Measurements from ENCODE around the gene ABCB9. TPM values are rescaled to one million over a fixed set of nuclear protein-coding genes. Genes with fewer than 3 reads are reported as not detected.

The ABCB9 gene
- total RNA-seq, 1 donor from 2014 or later: 4.0 TPM

- TF ChIP-seq CTCF (conservative IDR thresholded peaks at IDR 0.05; ENCODE audit: low read depth, low read length): no peak
- no peak for DNase-seq (ENCODE audit: low read depth)
- peak within 1 kb of the TSS; percentile 79 for H3K4me3 ChIP-seq (ENCODE audit: low read depth, low read length)
Observed at GRCh38 chr12:122980183-122981035, 14.1 kb upstream of the ABCB9 start, which contains the start of gene ARL6IP4. Gene ARL6IP4 (plus strand): TSS chr12:122980681. CDS start chr12:122981140, 459 bp downstream.

GRCh38 chr12:122979908-122980182 is 13.6 kb upstream of the ABCB9 start:
- DNase-seq (ENCODE audit: low read depth): no peak
- H3K4me3 ChIP-seq (ENCODE audit: low read depth, low read length): peak overlapping the region; percentile 79
- TF ChIP-seq CTCF (conservative IDR thresholded peaks at IDR 0.05; ENCODE audit: low read depth, low read length): no peak

GRCh38 chr12:122979001-122979907 is 13.0 kb upstream of the ABCB9 start:
- no peak for TF ChIP-seq CTCF (conservative IDR thresholded peaks at IDR 0.05; ENCODE audit: low read depth, low read length)
- no peak for DNase-seq (ENCODE audit: low read depth)
- H3K4me3 ChIP-seq (ENCODE audit: low read depth, low read length): peak overlapping the region; percentile 79

- DNase-seq (ENCODE audit: low read depth): no peak
- no peak overlapping the region for H3K4me3 ChIP-seq (ENCODE audit: low read depth, low read length)
- no peak for TF ChIP-seq CTCF (conservative IDR thresholded peaks at IDR 0.05; ENCODE audit: low read depth, low read length)
Observed at GRCh38 chr12:122978507-122978955, 12.3 kb upstream of the ABCB9 start.

- no peak for DNase-seq (ENCODE audit: low read depth)
Observed at GRCh38 chr12:122977655-122978392, 11.6 kb upstream of the ABCB9 start.

More at GRCh38 chr12:122977655-122978392, 11.6 kb upstream of the ABCB9 start:
- H3K4me3 ChIP-seq (ENCODE audit: low read depth, low read length): no peak overlapping the region
- no peak for TF ChIP-seq CTCF (conservative IDR thresholded peaks at IDR 0.05; ENCODE audit: low read depth, low read length)

Data from epithelial cell of proximal tubule (primary cell).